ENCODE measurements around the gene ANTXR1. TPM values are rescaled to one million over a fixed set of nuclear protein-coding genes. Genes with fewer than 3 reads are reported as not detected.
"Not testable (repeated sequence)": the region's sequence is repeated elsewhere in the genome, so short reads cannot be mapped to it uniquely, and the experiment has no call there.

The ANTXR1 gene
- total RNA-seq, 1 experiment from 2014 or later: 51.6 TPM

GRCh38 chr2:69174211-69174610 lies 161.2 kb downstream of the ANTXR1 start:
- in situ Hi-C loops (cut with HindIII; ENCODE audit: low pct_unique_long_range_greater_than_20kb, low sequenced_read_pairs): not testable (repeated sequence)

GRCh38 chr2:69175790-69176715 lies 163.1 kb downstream of the ANTXR1 start:
- DNase-seq (ENCODE audit: low read depth, low spot score): no peak
- in situ Hi-C loops (cut with HindIII; ENCODE audit: low pct_unique_long_range_greater_than_20kb, low sequenced_read_pairs): no loop called here

More at GRCh38 chr2:69174211-69174610, 161.2 kb downstream of the ANTXR1 start:
- not testable (repeated sequence) for DNase-seq (ENCODE audit: low read depth, low spot score)

GRCh38 chr2:69177063-69177771 lies 164.2 kb downstream of the ANTXR1 start:
- peak; percentile 37 for DNase-seq (ENCODE audit: low read depth, low spot score)
- in situ Hi-C loops (cut with HindIII; ENCODE audit: low pct_unique_long_range_greater_than_20kb, low sequenced_read_pairs): no loop called here

- in situ Hi-C loops (cut with HindIII; ENCODE audit: low pct_unique_long_range_greater_than_20kb, low sequenced_read_pairs): no loop called here
- DNase-seq (ENCODE audit: low read depth, low spot score): peak; percentile 71
Measured at GRCh38 chr2:69177785-69178636, 165.0 kb downstream of the ANTXR1 start.

- in situ Hi-C loops (cut with HindIII; ENCODE audit: low pct_unique_long_range_greater_than_20kb, low sequenced_read_pairs): no loop called here
- DNase-seq (ENCODE audit: low read depth, low spot score): no peak
Measured at GRCh38 chr2:69178756-69179155, 165.8 kb downstream of the ANTXR1 start.

- no peak for DNase-seq (ENCODE audit: low read depth, low spot score)
- in situ Hi-C loops (cut with HindIII; ENCODE audit: low pct_unique_long_range_greater_than_20kb, low sequenced_read_pairs): no loop called here
Measured at GRCh38 chr2:69180227-69180626, 167.2 kb downstream of the ANTXR1 start.

- in situ Hi-C loops (cut with HindIII; ENCODE audit: low pct_unique_long_range_greater_than_20kb, low sequenced_read_pairs): no loop called here
- DNase-seq (ENCODE audit: low read depth, low spot score): no peak
Measured at GRCh38 chr2:69180974-69181373, 168.0 kb downstream of the ANTXR1 start.

- in situ Hi-C loops (cut with HindIII; ENCODE audit: low pct_unique_long_range_greater_than_20kb, low sequenced_read_pairs): no loop called here
- no peak for DNase-seq (ENCODE audit: low read depth, low spot score)
Measured at GRCh38 chr2:69181806-69182427, 168.9 kb downstream of the ANTXR1 start.

GRCh38 chr2:69183659-69184058 lies 170.7 kb downstream of the ANTXR1 start:
- in situ Hi-C loops (cut with HindIII; ENCODE audit: low pct_unique_long_range_greater_than_20kb, low sequenced_read_pairs): no loop called here
- no peak for DNase-seq (ENCODE audit: low read depth, low spot score)

GRCh38 chr2:69184224-69184623 lies 171.2 kb downstream of the ANTXR1 start:
- peak; percentile 17 for DNase-seq (ENCODE audit: low read depth, low spot score)
- in situ Hi-C loops (cut with HindIII; ENCODE audit: low pct_unique_long_range_greater_than_20kb, low sequenced_read_pairs): no loop called here

GRCh38 chr2:69185807-69186206 lies 172.8 kb downstream of the ANTXR1 start:
- DNase-seq (ENCODE audit: low read depth, low spot score): no peak
- in situ Hi-C loops (cut with HindIII; ENCODE audit: low pct_unique_long_range_greater_than_20kb, low sequenced_read_pairs): no loop called here

- DNase-seq (ENCODE audit: low read depth, low spot score): no peak
- in situ Hi-C loops (cut with HindIII; ENCODE audit: low pct_unique_long_range_greater_than_20kb, low sequenced_read_pairs): no loop called here
Measured at GRCh38 chr2:69186614-69187013, 173.6 kb downstream of the ANTXR1 start.

GRCh38 chr2:69188182-69188900 lies 175.4 kb downstream of the ANTXR1 start:
- in situ Hi-C loops (cut with HindIII; ENCODE audit: low pct_unique_long_range_greater_than_20kb, low sequenced_read_pairs): no loop called here
- peak; percentile 26 for DNase-seq (ENCODE audit: low read depth, low spot score)

- DNase-seq (ENCODE audit: low read depth, low spot score): no peak
- in situ Hi-C loops (cut with HindIII; ENCODE audit: low pct_unique_long_range_greater_than_20kb, low sequenced_read_pairs): no loop called here
Measured at GRCh38 chr2:69190743-69191404, 177.9 kb downstream of the ANTXR1 start.

GRCh38 chr2:69191634-69192033 lies 178.7 kb downstream of the ANTXR1 start:
- no peak for DNase-seq (ENCODE audit: low read depth, low spot score)
- in situ Hi-C loops (cut with HindIII; ENCODE audit: low pct_unique_long_range_greater_than_20kb, low sequenced_read_pairs): no loop called here

GRCh38 chr2:69192176-69192945 lies 179.4 kb downstream of the ANTXR1 start:
- in situ Hi-C loops (cut with HindIII; ENCODE audit: low pct_unique_long_range_greater_than_20kb, low sequenced_read_pairs): no loop called here
- DNase-seq (ENCODE audit: low read depth, low spot score): no peak

Data from SK-MEL-5 (cell line).